H1 (cell line): ENCODE measurements around the gene HMG20A. TPM values are rescaled to one million over a fixed set of nuclear protein-coding genes. Genes with fewer than 3 reads are reported as not detected.

ENCODE experiments used
- JUN ChIP-seq: IDR thresholded peaks from 2 replicates; pipeline ENCODE4 v1.6.1; 2011; ENCODE audit warnings: low read depth, mild to moderate bottlenecking, improper control_type of control experiment, low read length
- JUND ChIP-seq: IDR thresholded peaks from 2 replicates; pipeline ENCODE4 v1.6.1; 2011; ENCODE audit warnings: mild to moderate bottlenecking, improper control_type of control experiment, low read length
- POLR2AphosphoS5 ChIP-seq: IDR thresholded peaks from 2 replicates; pipeline ENCODE4 v1.6.1; 2011; ENCODE audit warnings: low read depth, low read length
- polyA plus RNA-seq, 7 experiments: library from polyadenylated mRNA; depleted of rRNA in 3 of 7; stranded (reverse) in 5 of 7; unstranded in 2 of 7; fragments of >200 nt in 5 of 7; fragments of 200-250 nt in 2 of 7; gene quantifications; 1 replicate in 5 of 7; 2 replicates in 1 of 7; 4 replicates in 1 of 7; pipeline versions ENCODE4 v1.2.1 to v1.2.3, GENCODE V29; 2011 to 2013; ENCODE audit warnings: missing spikeins in 2 of 7, mixed read lengths in 2 of 7
- total RNA-seq: library from RNA; stranded (reverse); fragmentation: NEBNext Ultra II Directional; extraction: Animal tissue kit (Norgen Biotek cat#: 25700); gene quantifications from 2 replicates; pipeline ENCODE4 v1.2.1, GENCODE V29; 2021

The HMG20A gene
- total and polyA plus RNA-seq, 2 of the 8 experiments (the other 6 are each of a cell fraction or from before 2014, with no cell fraction given): 52.1 to 59.7 TPM

GRCh38 chr15:77380033-77380432, 40.7 kb upstream of the HMG20A start (continued):
- no peak for TF ChIP-seq JUN
- no peak for TF ChIP-seq POLR2AphosphoS5
- no peak for TF ChIP-seq JUND
- TF ChIP-seq, all 59 proteins: peak for 0
